Measurements from ENCODE around the gene UFSP1. TPM values are rescaled to one million over a fixed set of nuclear protein-coding genes. Genes with fewer than 3 reads are reported as not detected.
A peak's percentile ranks its signal among the peaks of the same experiment; 100 is the strongest.
"Not testable (repeated sequence)": the region's sequence is repeated elsewhere in the genome, so short reads cannot be mapped to it uniquely, and the experiment has no call there.

Gene UFSP1
- 1 to 10 TPM; 1.5 to 2.0 TPM for total RNA-seq

DNA sequence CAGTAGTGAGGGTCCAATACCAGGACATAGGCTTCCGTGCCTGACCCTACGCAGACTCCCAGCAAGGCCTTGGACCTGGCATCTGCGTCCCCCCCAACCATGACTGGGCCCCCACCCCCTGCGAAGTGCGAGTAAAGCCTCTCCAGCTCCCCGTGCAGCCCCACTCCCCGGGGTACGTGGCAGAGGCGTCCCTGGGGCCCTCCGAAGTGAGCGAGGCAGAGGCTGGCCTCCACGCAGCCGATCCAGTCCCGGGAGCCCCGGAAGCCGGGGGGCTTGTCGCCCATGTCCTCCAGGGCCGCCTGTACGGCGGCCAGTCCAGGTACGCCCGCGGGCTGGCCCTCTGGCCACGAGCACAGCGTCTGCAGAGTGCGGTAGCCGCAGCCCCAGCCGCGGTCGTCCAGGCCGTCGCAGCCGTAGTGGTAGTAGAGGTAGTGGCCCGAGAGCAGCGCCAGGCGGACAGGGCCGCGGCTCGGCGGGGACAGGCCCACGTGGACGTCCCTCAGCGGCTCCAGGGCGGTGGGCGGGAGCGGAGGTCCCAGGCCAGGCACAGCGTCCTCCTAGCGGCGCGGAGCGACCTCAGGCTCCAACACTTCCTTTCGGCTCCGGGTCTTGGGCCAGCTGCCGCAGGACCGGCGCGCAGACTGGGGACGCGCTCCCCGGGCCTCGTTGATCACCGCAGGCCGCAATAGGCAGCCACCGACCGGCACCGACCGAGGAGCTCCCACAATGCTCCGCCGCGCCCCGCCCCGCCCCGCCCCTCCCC is at the start of gene UFSP1:
UFSP1 (minus strand) TSS at position 728 of the 763 bp plus-strand sequence; CDS start at position 284, 444 bp downstream.
- peaks cover 19% of the 10 kb centered on the region for H3K27me3 Mint-ChIP-seq
- peaks cover 40% of the 10 kb centered on the region for H3K36me3 Mint-ChIP-seq
- DNase-seq, result no peak
- peaks cover 49% of the 10 kb centered on the region for H3K4me1 Mint-ChIP-seq (ENCODE audit: low read depth)
- CTCF ChIA-PET, result interaction anchor here (0.6 to 3.1 kb wide), 15 partner anchors 9 to 355 kb away, joined by 3 to 19 read pairs (median 5); partner anchors contain the start of genes POP7, SLC12A9, SRRT and TRIM56
- H3K27ac Mint-ChIP-seq, result peak within 1 kb of the TSS; percentile 84
- peak within 1 kb of the TSS; percentile 79 for H3K4me3 Mint-ChIP-seq
- H3K9me3 Mint-ChIP-seq, result no peaks in the 10 kb centered on the region
- POLR2A ChIA-PET, result interaction anchor here (0.6 to 6.2 kb wide), 8 partner anchors 13 to 355 kb away, joined by 3 to 107 read pairs (median 4); partner anchors contain the start of genes FIS1, GNB2, PLOD3 and POP7
- intact Hi-C loops (cut with micrococcal nuclease), result loop anchor here (1.0 to 5.0 kb wide), 2 partner anchors 14 to 283 kb away; partner anchors contain the start of gene SRRT

DNA sequence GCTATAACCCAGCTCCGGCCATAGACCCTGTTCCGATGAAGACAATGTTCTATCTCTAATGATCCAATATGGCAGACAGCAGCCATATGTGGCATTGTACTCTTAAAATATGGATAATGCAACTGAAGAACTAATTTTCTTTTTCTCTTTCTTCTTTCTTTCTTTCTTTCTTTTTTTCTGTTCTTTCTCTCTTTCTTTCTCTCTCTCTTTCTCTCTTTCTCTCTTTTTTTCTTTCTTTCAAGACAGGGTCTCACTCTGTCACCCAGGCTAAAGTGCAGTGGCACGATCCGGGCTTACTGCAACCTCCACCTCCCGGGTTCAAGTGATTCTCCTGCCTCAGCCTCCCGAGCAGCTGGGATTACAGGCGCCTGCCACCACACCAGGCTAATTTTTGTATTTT is 46.7 kb upstream of the UFSP1 start:
- DNase-seq; H3K36me3 Mint-ChIP-seq; H3K4me1 Mint-ChIP-seq (ENCODE audit: low read depth); CTCF ChIA-PET; POLR2A ChIA-PET; H3K27ac Mint-ChIP-seq; intact Hi-C loops (cut with micrococcal nuclease); H3K27me3 Mint-ChIP-seq; H3K4me3 Mint-ChIP-seq: not testable (repeated sequence)
- H3K9me3 Mint-ChIP-seq, result peaks cover 17% of the 10 kb centered on the region

GRCh38 chr7:100935381-100935780 is 45.9 kb upstream of the UFSP1 start:
- H3K4me3 Mint-ChIP-seq; intact Hi-C loops (cut with micrococcal nuclease); H3K27ac Mint-ChIP-seq; H3K27me3 Mint-ChIP-seq; DNase-seq; H3K36me3 Mint-ChIP-seq; POLR2A ChIA-PET; CTCF ChIA-PET; H3K4me1 Mint-ChIP-seq (ENCODE audit: low read depth): not testable (repeated sequence)
- peaks cover 17% of the 10 kb centered on the region for H3K9me3 Mint-ChIP-seq

DNA sequence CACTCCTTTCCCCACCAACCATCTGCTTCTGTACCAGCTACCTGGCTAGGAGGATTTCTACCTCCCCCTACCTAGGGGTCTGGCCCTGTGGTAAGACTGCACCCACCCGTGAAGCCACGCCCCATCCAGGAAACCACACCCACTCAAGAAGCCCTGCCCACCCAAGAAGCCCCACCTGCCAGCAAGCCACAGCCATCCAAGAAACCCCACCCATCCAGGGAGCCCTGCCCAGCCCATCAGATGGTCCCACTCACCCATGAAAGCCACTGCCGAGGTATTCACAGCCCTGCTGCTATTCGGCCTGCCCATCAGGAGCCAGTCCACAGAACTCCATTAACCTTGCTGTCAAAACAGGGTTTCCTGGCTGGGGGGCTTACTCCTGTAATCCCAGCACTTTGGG is 44.2 kb upstream of the UFSP1 start:
- Mint-ChIP-seq H3K4me1 (ENCODE audit: low read depth) (no peaks in the 10 kb centered on the region), H3K27me3 (peaks cover 10% of the 10 kb centered on the region), H3K4me3 (no peak overlapping the region), H3K27ac (no peak overlapping the region), H3K36me3 (no peaks in the 10 kb centered on the region), H3K9me3 (peaks cover 5% of the 10 kb centered on the region)
- intact Hi-C loops (cut with micrococcal nuclease), result no loop called here
- DNase-seq, result no peak
- POLR2A ChIA-PET, result no interaction called here
- CTCF ChIA-PET, result no interaction called here

- no peaks in the 10 kb centered on the region for H3K4me1 Mint-ChIP-seq (ENCODE audit: low read depth)
- no peak overlapping the region for H3K27ac Mint-ChIP-seq
These were observed 40.3 kb upstream of the UFSP1 start for GRCh38 chr7:100929808-100930174.

DNA sequence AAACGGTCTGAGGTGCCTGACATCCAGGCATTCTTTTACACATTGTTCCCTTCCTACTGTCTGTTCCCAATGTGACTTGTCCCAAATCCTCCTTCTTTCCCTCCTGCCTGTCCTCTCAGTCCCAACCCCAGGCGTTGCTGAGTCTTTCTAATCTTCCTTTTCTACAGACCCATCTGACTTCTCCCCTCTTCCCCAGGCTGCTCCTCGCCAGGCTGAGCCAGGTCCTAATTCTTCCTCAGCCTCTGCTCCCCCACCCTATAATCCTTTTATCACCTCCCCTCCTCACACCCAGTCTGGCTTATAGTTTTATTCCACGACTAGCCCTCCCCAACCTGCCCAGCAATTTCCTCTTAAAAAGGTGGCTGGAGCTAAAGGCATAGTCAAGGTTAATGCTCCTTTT is 34.1 kb upstream of the UFSP1 start:
- H3K9me3 Mint-ChIP-seq; DNase-seq; H3K36me3 Mint-ChIP-seq; H3K27ac Mint-ChIP-seq; POLR2A ChIA-PET; intact Hi-C loops (cut with micrococcal nuclease); H3K4me3 Mint-ChIP-seq; H3K27me3 Mint-ChIP-seq; CTCF ChIA-PET; H3K4me1 Mint-ChIP-seq (ENCODE audit: low read depth): not testable (repeated sequence)

More at GRCh38 chr7:100929808-100930174, 40.3 kb upstream of the UFSP1 start:
- no peak for DNase-seq
- Mint-ChIP-seq H3K4me3 (no peak overlapping the region), H3K36me3 (no peaks in the 10 kb centered on the region), H3K27me3 (peaks cover 5% of the 10 kb centered on the region), H3K9me3 (peaks cover 5% of the 10 kb centered on the region)
- intact Hi-C loops (cut with micrococcal nuclease), result no loop called here
- ChIA-PET POLR2A (no interaction called here), CTCF (no interaction called here)

- H3K36me3 Mint-ChIP-seq, result no peaks in the 10 kb centered on the region
- no peak overlapping the region for H3K27ac Mint-ChIP-seq
- ChIA-PET POLR2A (no interaction called here), CTCF (no interaction called here)
- H3K4me1 Mint-ChIP-seq (ENCODE audit: low read depth), result no peaks in the 10 kb centered on the region
- H3K27me3 Mint-ChIP-seq, result peaks cover 9% of the 10 kb centered on the region
- no peak for DNase-seq
- no peak overlapping the region for H3K4me3 Mint-ChIP-seq
- H3K9me3 Mint-ChIP-seq, result no peaks in the 10 kb centered on the region
- intact Hi-C loops (cut with micrococcal nuclease), result no loop called here
These were observed 31.5 kb upstream of the UFSP1 start for GRCh38 chr7:100921039-100921438.

DNA sequence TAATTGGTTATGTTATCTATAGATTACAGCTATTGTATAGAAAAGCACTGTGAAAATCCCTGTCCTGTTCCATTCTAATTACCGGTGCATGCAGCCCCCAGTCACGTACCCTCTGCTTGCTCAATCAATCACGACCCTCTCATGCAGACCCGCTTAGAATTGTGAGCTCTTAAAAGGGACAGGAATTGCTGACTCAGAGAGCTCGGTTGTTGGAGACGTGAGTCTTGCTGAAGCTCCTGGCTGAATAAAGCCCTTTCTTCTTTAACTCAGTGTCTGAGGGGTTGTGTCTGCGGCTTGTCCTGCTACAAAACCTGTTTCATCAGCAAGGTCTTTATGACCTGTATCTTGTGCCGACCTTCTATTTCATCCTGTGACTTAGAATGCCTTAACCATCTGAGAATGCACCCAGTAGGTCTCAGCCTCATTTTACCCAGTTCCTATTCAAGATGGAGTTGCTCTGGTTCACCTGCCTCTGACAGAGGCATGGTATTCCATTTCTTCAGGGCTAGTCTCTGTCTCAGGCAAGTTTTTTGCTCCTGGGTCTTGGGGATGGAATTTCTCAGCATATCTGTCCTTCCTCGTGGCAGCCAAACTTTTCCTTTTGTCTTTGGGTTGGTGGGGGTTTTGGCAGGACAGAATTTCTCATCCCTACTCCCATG is 30.4 kb upstream of the UFSP1 start:
- H3K4me1 Mint-ChIP-seq (ENCODE audit: low read depth); H3K4me3 Mint-ChIP-seq; CTCF ChIA-PET; intact Hi-C loops (cut with micrococcal nuclease); H3K27ac Mint-ChIP-seq; H3K27me3 Mint-ChIP-seq; POLR2A ChIA-PET; H3K36me3 Mint-ChIP-seq; H3K9me3 Mint-ChIP-seq; DNase-seq: not testable (repeated sequence)

GRCh38 chr7:100919335-100919734 is 29.8 kb upstream of the UFSP1 start:
- H3K27me3 Mint-ChIP-seq; DNase-seq; H3K4me1 Mint-ChIP-seq (ENCODE audit: low read depth); POLR2A ChIA-PET; CTCF ChIA-PET; H3K9me3 Mint-ChIP-seq; intact Hi-C loops (cut with micrococcal nuclease); H3K4me3 Mint-ChIP-seq; H3K27ac Mint-ChIP-seq; H3K36me3 Mint-ChIP-seq: not testable (repeated sequence)

- Mint-ChIP-seq H3K9me3 (no peaks in the 10 kb centered on the region), H3K27ac (no peak overlapping the region), H3K4me1 (ENCODE audit: low read depth) (peaks cover 4% of the 10 kb centered on the region), H3K4me3 (no peak overlapping the region), H3K27me3 (peaks cover 3% of the 10 kb centered on the region), H3K36me3 (no peaks in the 10 kb centered on the region)
- DNase-seq, result peak; percentile 27
- ChIA-PET POLR2A (no interaction called here), CTCF (no interaction called here)
- intact Hi-C loops (cut with micrococcal nuclease), result no loop called here
These were observed 25.4 kb upstream of the UFSP1 start for GRCh38 chr7:100914879-100915447.

GRCh38 chr7:100914208-100914878 is 24.8 kb upstream of the UFSP1 start:
- no peak for DNase-seq
- ChIA-PET CTCF (no interaction called here), POLR2A (no interaction called here)
- no peak overlapping the region for H3K4me3 Mint-ChIP-seq
- intact Hi-C loops (cut with micrococcal nuclease), result no loop called here
- no peaks in the 10 kb centered on the region for H3K36me3 Mint-ChIP-seq
- peaks cover 4% of the 10 kb centered on the region for H3K4me1 Mint-ChIP-seq (ENCODE audit: low read depth)
- no peaks in the 10 kb centered on the region for H3K9me3 Mint-ChIP-seq
- no peak overlapping the region for H3K27ac Mint-ChIP-seq
- peaks cover 3% of the 10 kb centered on the region for H3K27me3 Mint-ChIP-seq

DNA sequence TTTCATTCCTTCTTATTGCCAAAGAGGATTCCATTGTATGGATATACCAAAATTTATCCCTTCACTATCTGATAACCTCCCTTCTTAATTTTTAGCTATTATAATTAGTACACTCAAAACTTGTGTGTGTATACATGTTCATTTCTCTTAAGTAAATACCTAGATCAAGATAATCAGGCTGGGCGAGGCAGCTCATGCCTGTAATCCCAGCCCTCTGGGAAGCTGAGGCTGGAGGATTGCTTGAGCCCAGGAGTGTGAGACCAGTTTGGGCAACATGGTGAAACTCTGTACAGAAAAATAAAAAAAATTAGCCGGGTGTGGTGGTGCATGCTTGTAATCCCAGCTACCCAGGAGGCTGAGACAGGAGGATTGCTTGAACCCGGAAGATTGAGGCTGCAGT is 22.0 kb upstream of the UFSP1 start:
- DNase-seq, result no peak
- CTCF ChIA-PET, result no interaction called here
- H3K27me3 Mint-ChIP-seq, result peaks cover 1% of the 10 kb centered on the region
- H3K36me3 Mint-ChIP-seq, result no peaks in the 10 kb centered on the region
- intact Hi-C loops (cut with micrococcal nuclease), result no loop called here
- H3K9me3 Mint-ChIP-seq, result no peaks in the 10 kb centered on the region
- POLR2A ChIA-PET, result no interaction called here
- no peak overlapping the region for H3K4me3 Mint-ChIP-seq
- no peak overlapping the region for H3K27ac Mint-ChIP-seq
- H3K4me1 Mint-ChIP-seq (ENCODE audit: low read depth), result peaks cover 4% of the 10 kb centered on the region

Measured in activated CD4-positive, alpha-beta memory T cell treated with anti-CD3 and anti-CD28 coated beads for 36 hours (primary cell).